DMS153 treated with DMSO at 0.1 percent for 48 hours (cell line): Measurements from ENCODE around the gene NREP.

Experiments
- DNase-seq: peaks from one replicate; lab custom pipeline; 2025; ENCODE audit not compliant: unreplicated experiment; lab: John Stamatoyannopoulos, UW

Gene NREP

GRCh38 chr5:111756581-111757354 lies at the start of gene NREP:
Gene NREP (minus strand): TSS chr5:111757194. CDS start chr5:111755772, 1,422 bp downstream.
- DNase-seq: no peak

GRCh38 chr5:111806753-111807152 lies 49.8 kb upstream of the NREP start:
- no peak for DNase-seq

- no peak for DNase-seq
Measured at GRCh38 chr5:111806156-111806555, 49.2 kb upstream of the NREP start.

GRCh38 chr5:111805071-111805470 lies 48.1 kb upstream of the NREP start:
- DNase-seq: no peak

GRCh38 chr5:111800351-111800750 lies 43.4 kb upstream of the NREP start:
- no peak for DNase-seq

- no peak for DNase-seq
Measured at GRCh38 chr5:111795142-111795541, 38.1 kb upstream of the NREP start.

GRCh38 chr5:111792471-111793058 lies 35.6 kb upstream of the NREP start:
- no peak for DNase-seq

- DNase-seq: no peak
Measured at GRCh38 chr5:111790295-111790694, 33.3 kb upstream of the NREP start.

- DNase-seq: no peak
Measured at GRCh38 chr5:111787006-111787405, 30.0 kb upstream of the NREP start.

GRCh38 chr5:111784491-111785181 lies 27.6 kb upstream of the NREP start:
- DNase-seq: no peak

GRCh38 chr5:111783537-111783936 lies 26.5 kb upstream of the NREP start:
- DNase-seq: no peak

GRCh38 chr5:111782216-111782615 lies 25.2 kb upstream of the NREP start:
- DNase-seq: no peak

- DNase-seq: no peak
Measured at GRCh38 chr5:111781200-111781599, 24.2 kb upstream of the NREP start.

- no peak for DNase-seq
Measured at GRCh38 chr5:111779922-111780292, 22.9 kb upstream of the NREP start.

GRCh38 chr5:111779260-111779921 lies 22.4 kb upstream of the NREP start:
- no peak for DNase-seq

GRCh38 chr5:111776913-111777781 lies 20.2 kb upstream of the NREP start:
- DNase-seq: no peak

- DNase-seq: no peak
Measured at GRCh38 chr5:111775224-111775623, 18.2 kb upstream of the NREP start.

- no peak for DNase-seq
Measured at GRCh38 chr5:111774525-111774924, 17.5 kb upstream of the NREP start.

GRCh38 chr5:111772456-111773122 lies 15.6 kb upstream of the NREP start:
- DNase-seq: no peak

GRCh38 chr5:111769541-111769940 lies 12.5 kb upstream of the NREP start:
- no peak for DNase-seq
